Measurements from ENCODE around the gene USP53.

Gene USP53

GRCh38 chr4:119286377-119287002, 74.0 kb downstream of the USP53 start:
- no peaks in the 10 kb centered on the region for H3K9me3 ChIP-seq (ENCODE audit: control insufficient read depth, insufficient read depth, low read depth, low read length)
- H3K27ac ChIP-seq (ENCODE audit: extremely low read depth, low read depth, low read length) = no peak overlapping the region
- peaks cover 4% of the 10 kb centered on the region; the same call in 1 of the 2 replicates for H3K4me1 ChIP-seq (ENCODE audit: control insufficient read depth, insufficient read depth, low read length)
- H3K36me3 ChIP-seq (ENCODE audit: control insufficient read depth in 2 of 2, insufficient read depth in 1 of 2, low read length in 2 of 2) = peaks cover 0 to 7% of the 10 kb centered on the region in 2 experiments; a peak in 1 of 3 replicates
- ChIA-PET CTCF (interaction anchor here (0.6 to 0.9 kb wide), 3 partner anchors 11 to 131 kb away, joined by 3 to 6 read pairs (median 4); a partner anchor contains a TSS), POLR2A (no interaction called here)
- TF ChIP-seq ZNF660 (tag by site-specific recombination; IDR thresholded peaks at IDR 0.05) (peak; percentile 26; the same call in 1 of the 2 replicates), ZNF654 (tag by site-specific recombination; IDR thresholded peaks at IDR 0.05; ENCODE audit: low read depth) (peak; percentile 46), ZNF776 (tag by site-specific recombination; IDR thresholded peaks at IDR 0.05; ENCODE audit: borderline replicate concordance) (no peak)
- H3K4me3 ChIP-seq (ENCODE audit: low read depth, low read length) = no peak overlapping the region

- Histone ChIP-seq H3K36me3 (ENCODE audit: control insufficient read depth in 2 of 2, insufficient read depth in 1 of 2, low read length in 2 of 2) (peaks cover 0 to 23% of the 10 kb centered on the region in 2 experiments; a peak in 1 of 3 replicates), H3K27ac (ENCODE audit: extremely low read depth, low read depth, low read length) (no peak overlapping the region), H3K4me3 (ENCODE audit: low read depth, low read length) (no peak overlapping the region), H3K4me1 (ENCODE audit: control insufficient read depth, insufficient read depth, low read length) (peaks cover 4% of the 10 kb centered on the region; the same call in 1 of the 2 replicates), H3K9me3 (ENCODE audit: control insufficient read depth, insufficient read depth, low read depth, low read length) (no peaks in the 10 kb centered on the region)
- CTCF ChIA-PET = interaction anchor here (0.6 to 1.0 kb wide), 2 partner anchors 306 to 762 kb away, joined by 3 to 4 read pairs; no protein-coding TSS in a partner anchor
- POLR2A ChIA-PET = no interaction called here
- TF ChIP-seq KLF10 (tag by site-specific recombination; IDR thresholded peaks at IDR 0.05) (no peak), ZNF140 (tag by site-specific recombination; IDR thresholded peaks at IDR 0.05) (no peak), ZNF544 (tag by site-specific recombination; IDR thresholded peaks at IDR 0.05) (no peak), ZNF660 (tag by site-specific recombination; IDR thresholded peaks at IDR 0.05) (no peak), HOXA7 (CRISPR knock-in tag; IDR thresholded peaks at IDR 0.05; ENCODE audit: borderline replicate concordance) (no peak), ZNF362 (tag by site-specific recombination; IDR thresholded peaks at IDR 0.05) (no peak)
Measured at GRCh38 chr4:119289313-119289712, 76.8 kb downstream of the USP53 start.

- POLR2A ChIA-PET = no interaction called here
- CTCF ChIA-PET = interaction anchor here (0.8 to 1.8 kb wide), 3 partner anchors 9 to 250 kb away, joined by 3 to 5 read pairs (median 5); a partner anchor contains a TSS
- H3K27ac ChIP-seq (ENCODE audit: extremely low read depth, low read depth, low read length) = no peak overlapping the region
- no peaks in the 10 kb centered on the region for H3K9me3 ChIP-seq (ENCODE audit: control insufficient read depth, insufficient read depth, low read depth, low read length)
- H3K4me3 ChIP-seq (ENCODE audit: low read depth, low read length) = no peak overlapping the region
- H3K36me3 ChIP-seq (ENCODE audit: control insufficient read depth in 2 of 2, insufficient read depth in 1 of 2, low read length in 2 of 2) = peaks cover 0 to 25% of the 10 kb centered on the region in 2 experiments; a peak in 1 of 3 replicates
- peaks cover 3% of the 10 kb centered on the region; the same call in 1 of the 2 replicates for H3K4me1 ChIP-seq (ENCODE audit: control insufficient read depth, insufficient read depth, low read length)
- no peak for TF ChIP-seq HOXC10 (CRISPR knock-in tag; IDR thresholded peaks at IDR 0.05)
- no peak for TF ChIP-seq ZSCAN18 (tag by site-specific recombination; IDR thresholded peaks at IDR 0.05)
- TF ChIP-seq ZIC2 (tag by site-specific recombination; IDR thresholded peaks at IDR 0.05) = no peak
- TF ChIP-seq ZNF155 (tag by site-specific recombination; IDR thresholded peaks at IDR 0.05) = no peak
- TF ChIP-seq ZNF202 (tag by site-specific recombination; IDR thresholded peaks at IDR 0.05; ENCODE audit: borderline replicate concordance) = no peak
- TF ChIP-seq BCL11A (tag by site-specific recombination; IDR thresholded peaks at IDR 0.05; ENCODE audit: low read depth) = no peak
- TF ChIP-seq ZNF660 (tag by site-specific recombination; IDR thresholded peaks at IDR 0.05) = no peak
- no peak for TF ChIP-seq ZBTB8A (tag by site-specific recombination; IDR thresholded peaks at IDR 0.05)
- TF ChIP-seq TSHZ1 (tag by site-specific recombination; IDR thresholded peaks at IDR 0.05; ENCODE audit: borderline replicate concordance) = no peak
- TF ChIP-seq ZNF221 (tag by site-specific recombination; IDR thresholded peaks at IDR 0.05; ENCODE audit: borderline replicate concordance) = no peak
- no peak for TF ChIP-seq GLIS2 (tag by site-specific recombination; IDR thresholded peaks at IDR 0.05)
- no peak for TF ChIP-seq GLI2 (tag by site-specific recombination; IDR thresholded peaks at IDR 0.05; ENCODE audit: borderline replicate concordance, low read depth)
- TF ChIP-seq ZNF24 (tag by site-specific recombination; IDR thresholded peaks at IDR 0.05) = no peak
- TF ChIP-seq BCL6B (tag by site-specific recombination; IDR thresholded peaks at IDR 0.05) = no peak
- TF ChIP-seq ZNF529 (tag by site-specific recombination; IDR thresholded peaks at IDR 0.05; ENCODE audit: insufficient replicate concordance) = no peak
- TF ChIP-seq ZNF2 (tag by site-specific recombination; IDR thresholded peaks at IDR 0.05) = no peak
Measured at GRCh38 chr4:119290598-119290997, 78.1 kb downstream of the USP53 start.
